Panc1 (cell line): ENCODE data around the gene UBTD2. TPM values are rescaled to one million over a fixed set of nuclear protein-coding genes. Genes with fewer than 3 reads are reported as not detected.

Experiments used
- ATAC-seq: fragments of 200-7000 bp; cut with Tn5 transposase; 2 replicates; pipeline ENCODE4 v1.9.1; 2020; ENCODE audit warnings: mild to moderate bottlenecking, moderate library complexity
- BruUV-seq: library from RNA; stranded (reverse); fragments of 400-500 nt; replicated peaks from 2 replicates; lab custom pipeline; 2021; lab: Mats Ljungman, UMichigan
- CTCF ChIA-PET: fragments of 300-600 bp; sonication (Branson Sonifier 250); formaldehyde crosslinking; loops from one replicate; lab custom pipeline; 2022; ENCODE audit warnings: antibody characterized with exemption; lab: Charles Lee
- POLR2A ChIA-PET: fragments of 300-600 bp; sonication (Branson Sonifier 250); formaldehyde crosslinking; loops from one replicate; lab custom pipeline; 2022; ENCODE audit warnings: antibody characterized with exemption; lab: Charles Lee
- DNase-seq: peaks from one replicate; pipeline ENCODE4 v3.0.0-alpha.2; 2010; ENCODE audit warnings: low read depth, low spot score
- H3K27ac ChIP-seq: 2 replicates; pipeline ENCODE4 v1.5.1; 2011; ENCODE audit warnings: mild to moderate bottlenecking, low read length, inconsistent platforms
- H3K27me3 ChIP-seq: fragments of 200-500 bp; sonication (Bioruptor generic); 2 replicates; pipeline ENCODE4 v1.6.0; 2014; ENCODE audit warnings: low read length, inconsistent platforms; ENCODE audit not compliant: control insufficient read depth, insufficient read depth
- H3K36me3 ChIP-seq: fragments of 200-500 bp; sonication (Bioruptor generic); 2 replicates; pipeline ENCODE4 v1.5.1; 2014; ENCODE audit warnings: inconsistent platforms, mild to moderate bottlenecking, low read length, moderate library complexity; ENCODE audit not compliant: control insufficient read depth, insufficient read depth
- H3K4me1 ChIP-seq: 2 replicates; pipeline ENCODE4 v1.5.1; 2011; ENCODE audit warnings: inconsistent platforms, mild to moderate bottlenecking, low read length, moderate library complexity; ENCODE audit not compliant: control insufficient read depth, insufficient read depth
- H3K4me3 ChIP-seq, 2 experiments: 2 replicates each; pipeline ENCODE4 v1.5.1; 2011 to 2012; ENCODE audit warnings: low read depth in 2 of 2, low read length in 2 of 2, mild to moderate bottlenecking in 2 of 2, inconsistent platforms in 1 of 2, moderate library complexity in 1 of 2
- H3K9me3 ChIP-seq: fragments of 200-500 bp; sonication (Bioruptor generic); 2 replicates; pipeline ENCODE4 v1.5.1; 2014; ENCODE audit warnings: low read depth, mild to moderate bottlenecking, inconsistent platforms, low read length, moderate library complexity; ENCODE audit not compliant: control insufficient read depth, insufficient read depth
- CTCF ChIP-seq: fragments of 450-650 bp; IDR thresholded peaks from 2 replicates; pipeline ENCODE4 v1.5.1; 2017; ENCODE audit warnings: mild to moderate bottlenecking
- POLR2AphosphoS5 ChIP-seq: IDR thresholded peaks from 2 replicates; pipeline ENCODE4 v1.6.1; 2012; ENCODE audit warnings: mild to moderate bottlenecking, low read depth, low read length, moderate library complexity
- SIN3A ChIP-seq: IDR thresholded peaks from 2 replicates; pipeline ENCODE4 v1.6.1; 2012; ENCODE audit warnings: low read depth, mild to moderate bottlenecking, low read length, moderate library complexity, borderline replicate concordance; ENCODE audit not compliant: insufficient read depth
- TCF7L2 ChIP-seq: IDR thresholded peaks from 2 replicates; pipeline ENCODE4 v1.6.1; 2011; ENCODE audit warnings: mild to moderate bottlenecking, low read depth, low read length, inconsistent platforms
- in situ Hi-C: cut with HindIII; loops from 2 replicates; pipeline ENCODE4 v1.10.0; 2016; ENCODE audit warnings: low sequenced_read_pairs, low pct_unique_long_range_greater_than_20kb
- intact Hi-C: fragments of 100-400 bp; cut with micrococcal nuclease; formaldehyde crosslinking; loops from one replicate; pipeline ENCODE4 v1.10.0; 2022; ENCODE audit not compliant: unreplicated experiment
- total RNA-seq: library from RNA; stranded (reverse); gene quantifications from one replicate; pipeline ENCODE4 v1.2.1, GENCODE V29; 2021; ENCODE audit not compliant: unreplicated experiment
- TF ChIP-seq, protein P1 (sequence below), 2 experiments: IDR thresholded peaks; 2 replicates each; pipeline ENCODE4 v1.6.1; 2011 to 2012; ENCODE audit warnings: low read depth in 2 of 2, control low read depth in 1 of 2, low read length in 1 of 2, mild to moderate bottlenecking in 1 of 2, moderate library complexity in 1 of 2; ENCODE audit not compliant: insufficient read depth in 1 of 2

The UBTD2 gene
- total RNA-seq, 1 experiment from 2014 or later = 32.5 TPM

GRCh38 chr5:172211676-172212075 is 71.9 kb downstream of the UBTD2 start:
- DNase-seq = no peak
- CTCF ChIA-PET = interaction anchor here (1.6 kb wide), 1 partner anchor 82 kb away, joined by 5 read pairs; no protein-coding TSS in a partner anchor
- peaks cover 10% of the 10 kb centered on the region for H3K36me3 ChIP-seq
- intact Hi-C loops = no loop called here
- no TSS peak for BruUV-seq
- no peak for ATAC-seq
- TF ChIP-seq TCF7L2 (no peak), SIN3A (no peak), POLR2AphosphoS5 (no peak), CTCF (no peak)
- TF ChIP-seq, protein P1, sequence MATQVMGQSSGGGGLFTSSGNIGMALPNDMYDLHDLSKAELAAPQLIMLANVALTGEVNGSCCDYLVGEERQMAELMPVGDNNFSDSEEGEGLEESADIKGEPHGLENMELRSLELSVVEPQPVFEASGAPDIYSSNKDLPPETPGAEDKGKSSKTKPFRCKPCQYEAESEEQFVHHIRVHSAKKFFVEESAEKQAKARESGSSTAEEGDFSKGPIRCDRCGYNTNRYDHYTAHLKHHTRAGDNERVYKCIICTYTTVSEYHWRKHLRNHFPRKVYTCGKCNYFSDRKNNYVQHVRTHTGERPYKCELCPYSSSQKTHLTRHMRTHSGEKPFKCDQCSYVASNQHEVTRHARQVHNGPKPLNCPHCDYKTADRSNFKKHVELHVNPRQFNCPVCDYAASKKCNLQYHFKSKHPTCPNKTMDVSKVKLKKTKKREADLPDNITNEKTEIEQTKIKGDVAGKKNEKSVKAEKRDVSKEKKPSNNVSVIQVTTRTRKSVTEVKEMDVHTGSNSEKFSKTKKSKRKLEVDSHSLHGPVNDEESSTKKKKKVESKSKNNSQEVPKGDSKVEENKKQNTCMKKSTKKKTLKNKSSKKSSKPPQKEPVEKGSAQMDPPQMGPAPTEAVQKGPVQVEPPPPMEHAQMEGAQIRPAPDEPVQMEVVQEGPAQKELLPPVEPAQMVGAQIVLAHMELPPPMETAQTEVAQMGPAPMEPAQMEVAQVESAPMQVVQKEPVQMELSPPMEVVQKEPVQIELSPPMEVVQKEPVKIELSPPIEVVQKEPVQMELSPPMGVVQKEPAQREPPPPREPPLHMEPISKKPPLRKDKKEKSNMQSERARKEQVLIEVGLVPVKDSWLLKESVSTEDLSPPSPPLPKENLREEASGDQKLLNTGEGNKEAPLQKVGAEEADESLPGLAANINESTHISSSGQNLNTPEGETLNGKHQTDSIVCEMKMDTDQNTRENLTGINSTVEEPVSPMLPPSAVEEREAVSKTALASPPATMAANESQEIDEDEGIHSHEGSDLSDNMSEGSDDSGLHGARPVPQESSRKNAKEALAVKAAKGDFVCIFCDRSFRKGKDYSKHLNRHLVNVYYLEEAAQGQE (IDR thresholded peaks at IDR 0.05; ENCODE audit: insufficient read depth in 1 of 2, low read depth in 2 of 2, low read length in 1 of 2) = no peak
- no peak overlapping the region for H3K4me3 ChIP-seq
- no peak overlapping the region for H3K27ac ChIP-seq
- POLR2A ChIA-PET = no interaction called here
- no peaks in the 10 kb centered on the region for H3K27me3 ChIP-seq
- H3K4me1 ChIP-seq = no peaks in the 10 kb centered on the region
- in situ Hi-C loops = no loop called here
- no peaks in the 10 kb centered on the region for H3K9me3 ChIP-seq

DNA sequence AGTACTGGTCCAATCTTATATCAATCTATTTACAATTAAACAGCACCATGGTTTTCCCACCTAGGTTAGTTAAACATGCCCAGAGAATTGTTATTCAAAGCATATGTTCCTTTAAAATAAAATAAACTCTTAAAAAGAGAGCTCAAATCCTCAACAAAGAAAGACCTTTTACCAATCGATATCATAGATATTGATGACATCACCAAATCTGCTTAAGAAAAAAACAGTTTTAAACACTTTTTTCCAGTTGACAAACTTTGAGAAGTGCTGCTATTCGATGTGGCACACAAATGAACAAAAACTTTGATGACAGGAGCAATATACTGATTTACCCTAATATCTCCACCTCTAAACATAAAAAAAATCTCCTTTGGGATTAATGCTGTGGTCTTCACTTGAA is 73.8 kb downstream of the UBTD2 start:
- Histone ChIP-seq H3K4me3 (no peak overlapping the region), H3K4me1 (no peaks in the 10 kb centered on the region), H3K27me3 (no peaks in the 10 kb centered on the region), H3K27ac (no peak overlapping the region), H3K9me3 (no peaks in the 10 kb centered on the region), H3K36me3 (peaks cover 10% of the 10 kb centered on the region)
- ChIA-PET POLR2A (no interaction called here), CTCF (no interaction called here)
- TF ChIP-seq TCF7L2 (no peak), SIN3A (no peak), POLR2AphosphoS5 (no peak), CTCF (no peak)
- TF ChIP-seq, protein P1 (IDR thresholded peaks at IDR 0.05; ENCODE audit: insufficient read depth in 1 of 2, low read depth in 2 of 2, low read length in 1 of 2) = no peak
- no TSS peak for BruUV-seq
- DNase-seq (no peak), ATAC-seq (no peak)
- in situ Hi-C loops (no loop called here), intact Hi-C loops (no loop called here)
